ENCODE results near the gene ADGRA1. TPM values are rescaled to one million over a fixed set of nuclear protein-coding genes. Genes with fewer than 3 reads are reported as not detected.

The ADGRA1 gene
- total RNA-seq, 6 donors from 2014 or later: 0.30 to 1.0 (median 0.39) TPM; not detected in 1

GRCh38 chr10:133123746-133124356, 36.1 kb downstream of the ADGRA1 start:
- Histone ChIP-seq H3K27me3 (no peaks in the 10 kb centered on the region), H3K36me3 (no peaks in the 10 kb centered on the region), H3K9me3 (peaks cover 0 to 9% (median 0%) of the 10 kb centered on the region in 4 donors), H3K27ac (no peak overlapping the region), H3K4me1 (peaks cover 0 to 3% (median 0%) of the 10 kb centered on the region in 4 donors), H3K4me3 (no peak overlapping the region)
- DNase-seq (peak in 1 of 2 donors; percentile 61), ATAC-seq (ENCODE audit: low FRiP score in 2 of 2) (no peak)
- 69 to 80% methylated on average over 21 to 23 of the region's 23 CpGs for WGBS, 2 donors
- TF ChIP-seq, protein P1, sequence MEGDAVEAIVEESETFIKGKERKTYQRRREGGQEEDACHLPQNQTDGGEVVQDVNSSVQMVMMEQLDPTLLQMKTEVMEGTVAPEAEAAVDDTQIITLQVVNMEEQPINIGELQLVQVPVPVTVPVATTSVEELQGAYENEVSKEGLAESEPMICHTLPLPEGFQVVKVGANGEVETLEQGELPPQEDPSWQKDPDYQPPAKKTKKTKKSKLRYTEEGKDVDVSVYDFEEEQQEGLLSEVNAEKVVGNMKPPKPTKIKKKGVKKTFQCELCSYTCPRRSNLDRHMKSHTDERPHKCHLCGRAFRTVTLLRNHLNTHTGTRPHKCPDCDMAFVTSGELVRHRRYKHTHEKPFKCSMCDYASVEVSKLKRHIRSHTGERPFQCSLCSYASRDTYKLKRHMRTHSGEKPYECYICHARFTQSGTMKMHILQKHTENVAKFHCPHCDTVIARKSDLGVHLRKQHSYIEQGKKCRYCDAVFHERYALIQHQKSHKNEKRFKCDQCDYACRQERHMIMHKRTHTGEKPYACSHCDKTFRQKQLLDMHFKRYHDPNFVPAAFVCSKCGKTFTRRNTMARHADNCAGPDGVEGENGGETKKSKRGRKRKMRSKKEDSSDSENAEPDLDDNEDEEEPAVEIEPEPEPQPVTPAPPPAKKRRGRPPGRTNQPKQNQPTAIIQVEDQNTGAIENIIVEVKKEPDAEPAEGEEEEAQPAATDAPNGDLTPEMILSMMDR (IDR thresholded peaks at IDR 0.05): no peak

GRCh38 chr10:133124357-133125211, 36.9 kb downstream of the ADGRA1 start:
- H3K27me3 ChIP-seq: no peaks in the 10 kb centered on the region
- no peaks in the 10 kb centered on the region for H3K36me3 ChIP-seq
- DNase-seq (peak; percentile 29 to 89), ATAC-seq (ENCODE audit: low FRiP score in 2 of 2) (peak in 1 of 2 donors; percentile 66)
- TF ChIP-seq, protein P1 (IDR thresholded peaks at IDR 0.05): peak in 5 of 6 experiments; percentile 29 to 71 (median 64)
- no peak for TF ChIP-seq POLR2A (IDR thresholded peaks at IDR 0.05)
- no peak overlapping the region for H3K4me3 ChIP-seq
- peaks cover 0 to 9% (median 0%) of the 10 kb centered on the region in 4 donors for H3K9me3 ChIP-seq
- 21 to 49% methylated on average over 16 to 45 of the region's 58 CpGs for WGBS, 2 donors
- peaks cover 0 to 3% (median 0%) of the 10 kb centered on the region in 4 donors for H3K4me1 ChIP-seq
- H3K27ac ChIP-seq: no peak overlapping the region

GRCh38 chr10:133125901-133126300, 38.2 kb downstream of the ADGRA1 start:
- WGBS, 2 donors: 84 to 86% methylated on average over 9 of the region's 9 CpGs
- Histone ChIP-seq H3K27ac (no peak overlapping the region), H3K27me3 (no peaks in the 10 kb centered on the region), H3K36me3 (no peaks in the 10 kb centered on the region), H3K4me1 (peaks cover 0 to 3% (median 0%) of the 10 kb centered on the region in 4 donors), H3K4me3 (no peak overlapping the region), H3K9me3 (peaks cover 0 to 4% (median 0%) of the 10 kb centered on the region in 4 donors)
- TF ChIP-seq POLR2A (IDR thresholded peaks at IDR 0.05) (no peak), EP300 (IDR thresholded peaks at IDR 0.05) (no peak), POLR2AphosphoS5 (IDR thresholded peaks at IDR 0.05) (no peak)
- TF ChIP-seq, protein P1 (IDR thresholded peaks at IDR 0.05): no peak
- no peak for ATAC-seq (ENCODE audit: low FRiP score in 2 of 2)
- DNase-seq: peak; percentile 17 to 37

DNA sequence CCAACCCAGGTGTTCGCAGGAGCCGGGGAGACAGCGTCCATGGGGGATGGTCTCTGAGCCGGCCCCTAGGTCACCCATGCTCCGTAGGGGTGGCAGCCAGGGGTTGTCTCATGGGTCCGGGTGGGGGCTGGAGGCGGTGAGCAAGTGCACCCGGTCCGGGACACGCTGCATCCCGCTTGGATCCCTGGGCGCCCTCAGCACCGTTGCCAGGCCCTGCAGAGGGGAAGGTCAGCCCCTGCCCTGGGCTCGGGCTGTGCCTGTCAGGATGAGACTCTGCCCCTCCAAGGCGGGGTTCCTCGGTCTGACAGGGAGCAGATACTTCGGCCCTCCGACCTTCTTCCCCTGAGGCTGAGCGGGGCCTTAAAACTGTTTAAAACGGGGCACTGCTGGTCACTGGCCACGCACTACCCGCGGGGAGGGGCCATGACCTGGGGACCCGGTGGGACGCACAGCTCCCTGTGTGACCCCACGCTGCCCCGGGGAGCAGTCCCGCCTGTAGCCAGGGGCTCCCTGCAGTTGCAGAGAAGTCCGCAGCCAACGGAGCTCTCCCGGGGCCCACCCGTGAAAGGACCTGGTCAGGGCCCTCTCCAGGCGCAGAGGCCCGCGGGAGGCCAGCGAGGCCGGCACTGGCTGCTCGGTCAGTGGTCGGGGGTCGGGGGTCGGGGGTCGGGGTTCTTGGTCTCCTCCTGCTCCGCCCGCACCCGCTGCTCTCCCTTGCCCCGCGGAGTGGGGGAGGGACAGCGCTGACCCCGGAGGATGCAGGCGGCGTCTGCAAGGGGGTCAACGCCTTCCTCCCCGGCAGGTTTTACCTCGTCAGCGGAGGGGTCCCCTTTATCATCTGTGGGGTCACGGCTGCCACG, 38.9 kb downstream of the ADGRA1 start:
- H3K27ac ChIP-seq: no peak overlapping the region
- H3K9me3 ChIP-seq: peaks cover 0 to 4% (median 0%) of the 10 kb centered on the region in 4 donors
- H3K36me3 ChIP-seq: no peaks in the 10 kb centered on the region
- WGBS, 2 donors: 90% methylated on average over 11 to 49 of the region's 57 CpGs
- no peaks in the 10 kb centered on the region for H3K27me3 ChIP-seq
- DNase-seq: peak; percentile 17 to 74
- H3K4me1 ChIP-seq: peaks cover 0 to 3% (median 0%) of the 10 kb centered on the region in 4 donors
- ATAC-seq (ENCODE audit: low FRiP score in 2 of 2): no peak
- TF ChIP-seq POLR2AphosphoS5 (IDR thresholded peaks at IDR 0.05): no peak
- TF ChIP-seq POLR2A (IDR thresholded peaks at IDR 0.05): no peak
- TF ChIP-seq EP300 (IDR thresholded peaks at IDR 0.05): no peak
- TF ChIP-seq, protein P1 (IDR thresholded peaks at IDR 0.05): no peak
- no peak overlapping the region for H3K4me3 ChIP-seq
